Measurements from ENCODE around the gene DCXR. TPM values are rescaled to one million over a fixed set of nuclear protein-coding genes. Genes with fewer than 3 reads are reported as not detected.

DCXR gene
- total and polyA plus RNA-seq, 2 of the 13 experiments (the other 11 are each of a cell fraction or from before 2014, with no cell fraction given) = 287 to 311 TPM

- TF ChIP-seq ZNF234 (CRISPR knock-in tag; conservative IDR thresholded peaks at IDR 0.05) (no peak), NCOR1 (IDR thresholded peaks at IDR 0.05; ENCODE audit: borderline replicate concordance, low read length) (no peak), CSRNP1 (CRISPR knock-in tag; IDR thresholded peaks at IDR 0.05) (no peak), PRDM15 (CRISPR knock-in tag; IDR thresholded peaks at IDR 0.05) (no peak), TBP (CRISPR knock-in tag; IDR thresholded peaks at IDR 0.05) (0 out of 2 replicates have a peak, but pooled peaks have one; percentile 7), NRL (CRISPR knock-in tag; IDR thresholded peaks at IDR 0.05; ENCODE audit: borderline replicate concordance) (peak; percentile 90), ZNF616 (CRISPR knock-in tag; IDR thresholded peaks at IDR 0.05; ENCODE audit: low read depth) (no peak; the same call in 1 of the 2 replicates), ZNF776 (CRISPR knock-in tag; IDR thresholded peaks at IDR 0.05) (0 out of 2 replicates have a peak, but pooled peaks have one; percentile 28), YEATS2 (CRISPR knock-in tag; IDR thresholded peaks at IDR 0.05; ENCODE audit: borderline replicate concordance) (no peak), MTA1 (CRISPR knock-in tag; IDR thresholded peaks at IDR 0.05; ENCODE audit: borderline replicate concordance) (peak; percentile 81), ETS1 (CRISPR knock-in tag; IDR thresholded peaks at IDR 0.05) (no peak)
- TF ChIP-seq, protein P1, sequence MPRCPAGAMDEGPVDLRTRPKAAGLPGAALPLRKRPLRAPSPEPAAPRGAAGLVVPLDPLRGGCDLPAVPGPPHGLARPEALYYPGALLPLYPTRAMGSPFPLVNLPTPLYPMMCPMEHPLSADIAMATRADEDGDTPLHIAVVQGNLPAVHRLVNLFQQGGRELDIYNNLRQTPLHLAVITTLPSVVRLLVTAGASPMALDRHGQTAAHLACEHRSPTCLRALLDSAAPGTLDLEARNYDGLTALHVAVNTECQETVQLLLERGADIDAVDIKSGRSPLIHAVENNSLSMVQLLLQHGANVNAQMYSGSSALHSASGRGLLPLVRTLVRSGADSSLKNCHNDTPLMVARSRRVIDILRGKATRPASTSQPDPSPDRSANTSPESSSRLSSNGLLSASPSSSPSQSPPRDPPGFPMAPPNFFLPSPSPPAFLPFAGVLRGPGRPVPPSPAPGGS (CRISPR knock-in tag; IDR thresholded peaks at IDR 0.05) = no peak
- TF ChIP-seq, protein P2, sequence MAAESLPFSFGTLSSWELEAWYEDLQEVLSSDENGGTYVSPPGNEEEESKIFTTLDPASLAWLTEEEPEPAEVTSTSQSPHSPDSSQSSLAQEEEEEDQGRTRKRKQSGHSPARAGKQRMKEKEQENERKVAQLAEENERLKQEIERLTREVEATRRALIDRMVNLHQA (CRISPR knock-in tag; IDR thresholded peaks at IDR 0.05) = no peak
- TF ChIP-seq, protein P3, sequence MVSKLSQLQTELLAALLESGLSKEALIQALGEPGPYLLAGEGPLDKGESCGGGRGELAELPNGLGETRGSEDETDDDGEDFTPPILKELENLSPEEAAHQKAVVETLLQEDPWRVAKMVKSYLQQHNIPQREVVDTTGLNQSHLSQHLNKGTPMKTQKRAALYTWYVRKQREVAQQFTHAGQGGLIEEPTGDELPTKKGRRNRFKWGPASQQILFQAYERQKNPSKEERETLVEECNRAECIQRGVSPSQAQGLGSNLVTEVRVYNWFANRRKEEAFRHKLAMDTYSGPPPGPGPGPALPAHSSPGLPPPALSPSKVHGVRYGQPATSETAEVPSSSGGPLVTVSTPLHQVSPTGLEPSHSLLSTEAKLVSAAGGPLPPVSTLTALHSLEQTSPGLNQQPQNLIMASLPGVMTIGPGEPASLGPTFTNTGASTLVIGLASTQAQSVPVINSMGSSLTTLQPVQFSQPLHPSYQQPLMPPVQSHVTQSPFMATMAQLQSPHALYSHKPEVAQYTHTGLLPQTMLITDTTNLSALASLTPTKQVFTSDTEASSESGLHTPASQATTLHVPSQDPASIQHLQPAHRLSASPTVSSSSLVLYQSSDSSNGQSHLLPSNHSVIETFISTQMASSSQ (IDR thresholded peaks at IDR 0.05; ENCODE audit: low read depth) = 0 out of 2 replicates have a peak, but pooled peaks have one; percentile 6
- TF ChIP-seq, protein P3 (CRISPR knock-in tag; IDR thresholded peaks at IDR 0.05; ENCODE audit: borderline replicate concordance) = 0 out of 2 replicates have a peak, but pooled peaks have one; percentile 46
Observed at GRCh38 chr17:81999976-82000802, 37.3 kb downstream of the DCXR start (continued).
